HFF-Myc (cell line): Measurements from ENCODE around the gene VANGL2.

Source experiments
- DNase-seq: peaks from one replicate; pipeline ENCODE4 v3.0.0-alpha.2; 2011; ENCODE audit warnings: low read depth; ENCODE audit errors: extremely low read depth
- H3K4me3 ChIP-seq: replicated peaks from 2 replicates; pipeline ENCODE4 v1.5.1; 2011; ENCODE audit warnings: low read depth, mild to moderate bottlenecking, control low read depth, low read length
- CTCF ChIP-seq: IDR thresholded peaks from 2 replicates; pipeline ENCODE4 v1.5.1; 2012; ENCODE audit warnings: mild to moderate bottlenecking, low read depth, low read length, control low read depth; ENCODE audit errors: missing control alignments

The VANGL2 gene

GRCh38 chr1:160425847-160426246 lies 25.5 kb downstream of the VANGL2 start:
- DNase-seq: no peak
- no peak for TF ChIP-seq CTCF
- H3K4me3 ChIP-seq: no peak overlapping the region

DNA sequence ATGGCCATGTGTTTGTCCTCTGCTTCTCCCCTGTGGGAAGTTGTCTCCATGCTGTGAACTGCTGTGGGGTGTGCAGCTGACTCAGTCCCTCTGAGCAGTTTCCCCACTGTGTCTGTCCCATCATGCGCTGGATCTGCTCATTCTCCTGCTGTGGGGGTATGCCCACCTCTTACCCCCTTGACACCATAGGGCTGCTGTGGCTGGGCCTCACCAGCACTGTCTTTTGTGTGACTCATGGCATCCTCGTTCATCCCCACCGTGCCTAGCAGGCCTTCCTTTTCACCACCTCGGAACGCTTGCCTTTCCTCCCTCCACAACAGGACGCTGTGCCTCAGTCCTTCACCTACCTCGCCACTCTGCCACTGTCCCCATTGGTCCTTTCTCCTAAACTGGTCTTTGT lies 27.3 kb downstream of the VANGL2 start:
- no peak for TF ChIP-seq CTCF
- no peak for DNase-seq
- H3K4me3 ChIP-seq: no peak overlapping the region

GRCh38 chr1:160428053-160428452 lies 27.7 kb downstream of the VANGL2 start:
- TF ChIP-seq CTCF: no peak
- DNase-seq: no peak
- no peak overlapping the region for H3K4me3 ChIP-seq

GRCh38 chr1:160428655-160429054 lies 28.3 kb downstream of the VANGL2 start:
- no peak overlapping the region for H3K4me3 ChIP-seq
- peak; percentile 54 for TF ChIP-seq CTCF
- no peak for DNase-seq

GRCh38 chr1:160429125-160429561 lies 28.8 kb downstream of the VANGL2 start:
- no peak overlapping the region for H3K4me3 ChIP-seq
- TF ChIP-seq CTCF: no peak
- no peak for DNase-seq

DNA sequence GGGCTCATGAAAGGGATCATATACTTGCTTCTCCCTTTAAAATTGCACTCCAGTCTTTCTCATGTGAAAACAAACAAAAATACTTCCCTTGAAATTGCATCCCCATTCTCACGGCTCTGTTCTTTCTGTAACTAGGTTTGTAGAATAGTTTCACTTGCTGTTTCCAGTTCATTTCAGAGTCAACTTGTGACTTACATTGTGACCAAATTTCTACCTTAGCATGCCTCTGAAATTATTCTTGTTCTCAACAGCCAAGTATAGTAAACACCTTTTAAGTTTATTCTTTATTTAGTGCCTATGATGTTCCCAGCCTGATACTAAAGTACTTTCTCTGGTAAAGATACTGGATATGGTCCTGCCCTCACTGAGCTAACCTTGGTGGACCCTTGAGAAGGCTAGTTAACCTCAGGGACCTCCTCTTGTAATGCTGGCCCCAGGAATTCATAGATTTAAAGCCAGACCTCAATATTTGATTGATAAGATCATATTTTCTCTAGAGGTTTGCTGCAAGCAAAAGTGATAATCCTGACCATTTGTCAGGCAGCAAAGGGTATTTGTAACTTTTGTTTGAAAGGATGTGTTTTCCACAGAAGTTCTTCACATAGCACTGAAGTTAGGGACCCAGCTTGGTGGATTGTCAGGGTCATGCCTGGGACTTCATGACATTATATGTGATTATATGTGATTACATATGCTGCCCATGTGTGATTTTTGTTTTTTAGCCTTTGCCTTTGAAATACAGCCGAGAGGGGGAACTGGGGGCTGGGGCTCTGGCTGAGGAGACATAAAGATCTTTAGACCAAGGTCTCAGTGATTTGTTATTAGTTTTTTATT lies 29.6 kb downstream of the VANGL2 start:
- no peak overlapping the region for H3K4me3 ChIP-seq
- TF ChIP-seq CTCF: no peak

More for the DNA sequence above, 29.6 kb downstream of the VANGL2 start:
- no peak for DNase-seq
